H1 (cell line): ENCODE measurements around the gene PPFIA2. TPM values are rescaled to one million over a fixed set of nuclear protein-coding genes. Genes with fewer than 3 reads are reported as not detected.

ENCODE experiments used
- SP1 ChIP-seq: IDR thresholded peaks from 2 replicates; pipeline ENCODE4 v1.6.1; 2011; ENCODE audit warnings: low read depth, low read length
- polyA plus RNA-seq, 7 experiments: library from polyadenylated mRNA; depleted of rRNA in 3 of 7; stranded (reverse) in 5 of 7; unstranded in 2 of 7; fragments of >200 nt in 5 of 7; fragments of 200-250 nt in 2 of 7; gene quantifications; 1 replicate in 5 of 7; 2 replicates in 1 of 7; 4 replicates in 1 of 7; pipeline versions ENCODE4 v1.2.1 to v1.2.3, GENCODE V29; 2011 to 2013; ENCODE audit warnings: missing spikeins in 2 of 7, mixed read lengths in 2 of 7
- total RNA-seq: library from RNA; stranded (reverse); fragmentation: NEBNext Ultra II Directional; extraction: Animal tissue kit (Norgen Biotek cat#: 25700); gene quantifications from 2 replicates; pipeline ENCODE4 v1.2.1, GENCODE V29; 2021

PPFIA2 gene
- total and polyA plus RNA-seq, 2 of the 8 experiments (the other 6 are each of a cell fraction or from before 2014, with no cell fraction given) = 1.2 to 1.8 TPM

- no peak for TF ChIP-seq SP1
- TF ChIP-seq, all 59 proteins: peak for 2
These were observed 501.1 kb downstream of the PPFIA2 start (continued) for GRCh38 chr12:81257947-81258551.
